ENCODE measurements around the gene ARHGEF7.

DNA sequence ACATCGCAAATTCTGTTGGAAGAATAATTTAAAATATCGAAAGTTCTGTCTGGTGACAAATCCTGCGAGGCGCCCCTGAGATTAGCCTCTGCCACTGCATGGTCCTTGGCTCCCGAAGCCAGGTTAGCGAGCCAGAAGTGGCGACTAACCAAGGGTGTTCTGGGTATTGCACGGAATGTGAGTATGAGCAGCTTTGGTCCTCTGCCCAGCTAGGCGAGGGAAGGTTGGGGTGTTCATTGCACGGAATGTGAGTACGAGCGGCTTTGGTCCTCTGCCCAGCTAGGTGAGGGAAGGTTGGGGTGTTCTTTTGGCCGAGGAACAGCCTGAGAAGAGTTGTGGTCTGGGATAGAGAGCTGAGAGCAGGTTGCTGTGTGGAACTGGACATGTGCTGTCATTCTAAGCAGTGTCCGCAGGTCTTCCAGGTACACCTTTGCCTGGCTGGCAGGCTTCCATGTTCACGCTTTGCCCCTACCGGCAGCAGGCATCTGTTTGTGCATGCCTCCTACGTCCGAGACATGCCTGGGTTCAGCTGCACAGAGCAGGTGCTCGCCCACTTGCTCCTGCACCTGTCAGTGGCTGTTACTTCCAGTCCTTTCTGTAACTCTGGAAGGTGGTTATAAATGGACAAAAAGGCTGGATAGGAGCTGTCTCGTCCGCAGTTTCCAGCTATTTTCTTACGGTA is 187.1 kb downstream of the ARHGEF7 start:
- TF ChIP-seq, protein P1, sequence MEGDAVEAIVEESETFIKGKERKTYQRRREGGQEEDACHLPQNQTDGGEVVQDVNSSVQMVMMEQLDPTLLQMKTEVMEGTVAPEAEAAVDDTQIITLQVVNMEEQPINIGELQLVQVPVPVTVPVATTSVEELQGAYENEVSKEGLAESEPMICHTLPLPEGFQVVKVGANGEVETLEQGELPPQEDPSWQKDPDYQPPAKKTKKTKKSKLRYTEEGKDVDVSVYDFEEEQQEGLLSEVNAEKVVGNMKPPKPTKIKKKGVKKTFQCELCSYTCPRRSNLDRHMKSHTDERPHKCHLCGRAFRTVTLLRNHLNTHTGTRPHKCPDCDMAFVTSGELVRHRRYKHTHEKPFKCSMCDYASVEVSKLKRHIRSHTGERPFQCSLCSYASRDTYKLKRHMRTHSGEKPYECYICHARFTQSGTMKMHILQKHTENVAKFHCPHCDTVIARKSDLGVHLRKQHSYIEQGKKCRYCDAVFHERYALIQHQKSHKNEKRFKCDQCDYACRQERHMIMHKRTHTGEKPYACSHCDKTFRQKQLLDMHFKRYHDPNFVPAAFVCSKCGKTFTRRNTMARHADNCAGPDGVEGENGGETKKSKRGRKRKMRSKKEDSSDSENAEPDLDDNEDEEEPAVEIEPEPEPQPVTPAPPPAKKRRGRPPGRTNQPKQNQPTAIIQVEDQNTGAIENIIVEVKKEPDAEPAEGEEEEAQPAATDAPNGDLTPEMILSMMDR (IDR thresholded peaks at IDR 0.05): no peak
- no peak for TF ChIP-seq ZFX (IDR thresholded peaks at IDR 0.05; ENCODE audit: borderline replicate concordance)
